ENCODE measurements around the gene TMEM94.
A peak's percentile ranks its signal among the peaks of the same experiment; 100 is the strongest.
"Not testable (repeated sequence)": the region's sequence is repeated elsewhere in the genome, so short reads cannot be mapped to it uniquely, and the experiment has no call there.

Gene TMEM94

GRCh38 chr17:75456417-75457046, at the start of gene TMEM94:
Gene TMEM94 (plus strand): TSS chr17:75456635. CDS start chr17:75471906, 15,271 bp downstream.
- DNase-seq (ENCODE audit: low spot score), result peak; percentile 95

- no peak for DNase-seq (ENCODE audit: low spot score)
Observed at GRCh38 chr17:75407655-75408352, 48.6 kb upstream of the TMEM94 start.

- DNase-seq (ENCODE audit: low spot score), result no peak
Observed at GRCh38 chr17:75410141-75410540, 46.3 kb upstream of the TMEM94 start.

- no peak for DNase-seq (ENCODE audit: low spot score)
Observed at GRCh38 chr17:75411328-75412067, 44.9 kb upstream of the TMEM94 start.

GRCh38 chr17:75412455-75413317, 43.7 kb upstream of the TMEM94 start:
- DNase-seq (ENCODE audit: low spot score), result peak; percentile 70

GRCh38 chr17:75414488-75414887, 41.9 kb upstream of the TMEM94 start:
- no peak for DNase-seq (ENCODE audit: low spot score)

- DNase-seq (ENCODE audit: low spot score), result no peak
Observed at GRCh38 chr17:75416006-75416405, 40.4 kb upstream of the TMEM94 start.

GRCh38 chr17:75417054-75417580, 39.3 kb upstream of the TMEM94 start:
- DNase-seq (ENCODE audit: low spot score), result no peak

GRCh38 chr17:75418531-75418930, 37.9 kb upstream of the TMEM94 start:
- no peak for DNase-seq (ENCODE audit: low spot score)

GRCh38 chr17:75428543-75429469, 27.6 kb upstream of the TMEM94 start:
- no peak for DNase-seq (ENCODE audit: low spot score)

- DNase-seq (ENCODE audit: low spot score), result no peak
Observed at GRCh38 chr17:75430159-75430974, 26.1 kb upstream of the TMEM94 start.

- no peak for DNase-seq (ENCODE audit: low spot score)
Observed at GRCh38 chr17:75433218-75433783, 23.1 kb upstream of the TMEM94 start.

- DNase-seq (ENCODE audit: low spot score), result not testable (repeated sequence)
Observed at GRCh38 chr17:75434433-75434832, 22.0 kb upstream of the TMEM94 start.

GRCh38 chr17:75437404-75437803, 19.0 kb upstream of the TMEM94 start:
- not testable (repeated sequence) for DNase-seq (ENCODE audit: low spot score)

GRCh38 chr17:75439287-75439686, 17.1 kb upstream of the TMEM94 start:
- no peak for DNase-seq (ENCODE audit: low spot score)

- no peak for DNase-seq (ENCODE audit: low spot score)
Observed at GRCh38 chr17:75440738-75441448, 15.5 kb upstream of the TMEM94 start.

GRCh38 chr17:75442168-75443103, 14.0 kb upstream of the TMEM94 start:
- DNase-seq (ENCODE audit: low spot score), result no peak

- DNase-seq (ENCODE audit: low spot score), result no peak
Observed at GRCh38 chr17:75445296-75445695, 11.1 kb upstream of the TMEM94 start.
